HG03342 (cell line): ENCODE measurements around the gene ETV6.

ENCODE experiments used
- ATAC-seq: cut with Tn5 transposase; IDR thresholded peaks from one replicate; pipeline ENCODE4 v1.9.1; 2021; ENCODE audit warnings: mild to moderate bottlenecking, moderate library complexity; ENCODE audit not compliant: unreplicated experiment

ETV6 gene

DNA sequence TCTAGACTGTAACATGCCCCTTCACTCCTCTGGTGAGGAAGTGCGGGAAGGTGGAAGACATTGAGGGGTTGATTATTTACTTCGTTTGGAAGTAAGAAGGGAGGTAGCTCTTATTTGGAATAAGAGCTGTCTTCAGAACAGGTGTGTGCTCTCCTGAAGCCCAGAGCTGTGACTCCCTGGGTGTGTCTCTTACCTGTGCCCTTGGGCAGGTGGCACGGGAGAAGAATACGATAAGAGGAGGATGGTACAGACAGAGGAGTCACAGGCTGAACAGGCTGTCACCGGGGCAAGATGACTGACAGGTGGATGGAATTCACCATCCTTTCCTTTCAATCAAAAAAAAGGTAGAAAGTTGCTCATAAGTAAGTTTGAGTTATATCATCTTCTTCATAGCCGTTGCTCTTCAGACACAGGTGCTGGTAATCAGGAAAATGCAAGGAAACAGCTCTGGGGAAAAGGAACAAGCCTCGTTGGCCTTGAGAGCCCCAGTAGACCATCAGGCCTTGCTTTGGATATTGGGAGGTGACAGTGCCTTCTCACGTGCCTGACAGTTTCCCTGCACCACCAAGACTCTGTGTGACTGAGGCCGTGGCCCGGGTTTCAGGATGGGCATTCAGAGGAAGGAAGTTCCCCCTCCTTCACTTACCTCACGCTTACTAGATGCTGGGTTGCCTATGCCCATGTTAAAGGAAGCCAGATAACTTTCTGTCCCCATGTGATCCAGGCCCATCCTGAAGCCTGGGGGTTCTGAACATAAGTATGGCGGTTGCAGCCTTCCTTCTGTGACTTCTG lies 120.4 kb downstream of the ETV6 start:
- no peak for ATAC-seq

DNA sequence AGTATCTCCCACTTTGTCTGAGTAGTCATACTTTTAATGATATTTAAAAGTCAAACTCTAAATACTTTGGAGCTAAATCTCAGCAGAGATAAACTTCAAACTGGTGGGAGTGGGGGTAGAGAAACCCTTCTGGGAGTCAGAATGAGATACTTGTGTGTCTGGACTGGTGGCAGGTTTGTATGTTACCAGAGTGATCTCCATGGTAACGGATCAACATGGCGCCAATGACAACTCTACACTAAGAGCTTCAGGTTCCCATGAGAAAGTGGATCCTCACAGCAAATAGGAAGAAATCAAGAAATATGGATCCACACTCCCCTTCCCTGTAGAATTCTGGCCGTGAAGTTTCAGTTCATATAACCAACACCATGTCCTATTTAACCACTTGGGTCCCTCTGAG lies 121.9 kb downstream of the ETV6 start:
- ATAC-seq: no peak

- ATAC-seq: no peak
Observed at GRCh38 chr12:11771895-11772502, 122.5 kb downstream of the ETV6 start.

DNA sequence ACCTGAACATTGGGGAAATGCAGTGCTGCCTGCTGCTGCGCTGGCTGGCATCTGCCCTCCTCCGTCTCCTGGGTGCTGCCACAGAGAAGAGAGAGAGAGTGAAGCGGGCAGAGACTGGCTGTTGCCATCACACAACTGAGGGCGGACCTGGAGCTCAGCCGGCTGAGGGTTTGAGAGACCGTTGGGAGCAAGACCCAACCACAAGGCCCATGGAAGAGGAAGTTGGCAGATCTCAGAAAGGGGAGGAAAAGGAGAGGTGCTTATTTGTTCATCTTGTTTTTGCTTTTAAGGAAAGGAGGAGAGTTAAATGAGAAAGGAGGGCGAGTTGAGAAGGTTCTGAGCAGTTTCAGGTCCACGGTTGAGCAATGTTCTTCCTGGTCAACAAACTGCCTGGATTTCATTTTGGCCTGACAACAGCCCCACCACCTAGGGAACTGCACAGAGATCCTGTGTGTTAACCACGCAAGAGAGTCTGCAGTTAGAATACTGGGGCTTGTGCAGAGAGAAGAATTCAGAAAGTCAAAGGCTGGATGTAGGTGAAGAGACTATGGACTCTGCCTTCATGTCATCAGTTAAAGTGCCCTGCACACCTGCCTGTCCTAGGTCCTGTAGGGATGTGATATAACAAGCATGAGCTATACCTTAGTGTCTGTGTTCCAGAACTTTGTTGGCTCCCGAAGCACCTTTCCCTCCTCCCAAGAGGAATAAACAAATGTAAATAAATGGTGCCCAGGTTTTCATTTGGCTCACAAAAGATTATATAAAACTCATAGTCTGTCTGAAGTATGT lies 124.6 kb downstream of the ETV6 start:
- no peak for ATAC-seq

DNA sequence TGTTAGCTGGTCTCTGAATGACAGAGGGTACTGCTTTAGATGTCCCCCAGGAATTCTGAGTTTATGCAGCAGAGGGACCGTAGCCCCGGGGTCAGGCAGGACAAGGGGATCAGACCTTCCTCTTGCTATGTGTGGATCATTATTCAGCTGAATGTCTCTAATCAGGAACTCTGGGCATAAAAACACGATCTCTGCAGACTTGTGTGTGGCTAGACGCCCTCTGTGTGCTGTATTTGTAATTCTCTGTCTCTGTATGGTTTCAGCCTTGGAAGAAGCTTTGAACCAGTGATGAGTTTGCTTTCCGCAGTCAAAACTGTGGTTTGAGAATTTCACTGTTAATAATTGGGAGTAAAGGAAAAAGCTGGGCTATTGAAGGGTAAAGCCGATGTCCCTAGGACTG lies 125.3 kb downstream of the ETV6 start:
- no peak for ATAC-seq

- no peak for ATAC-seq
Observed at GRCh38 chr12:11776316-11776715, 126.8 kb downstream of the ETV6 start.

- ATAC-seq: no peak
Observed at GRCh38 chr12:11777451-11777850, 128.0 kb downstream of the ETV6 start.

GRCh38 chr12:11777962-11778361 lies 128.5 kb downstream of the ETV6 start:
- no peak for ATAC-seq

DNA sequence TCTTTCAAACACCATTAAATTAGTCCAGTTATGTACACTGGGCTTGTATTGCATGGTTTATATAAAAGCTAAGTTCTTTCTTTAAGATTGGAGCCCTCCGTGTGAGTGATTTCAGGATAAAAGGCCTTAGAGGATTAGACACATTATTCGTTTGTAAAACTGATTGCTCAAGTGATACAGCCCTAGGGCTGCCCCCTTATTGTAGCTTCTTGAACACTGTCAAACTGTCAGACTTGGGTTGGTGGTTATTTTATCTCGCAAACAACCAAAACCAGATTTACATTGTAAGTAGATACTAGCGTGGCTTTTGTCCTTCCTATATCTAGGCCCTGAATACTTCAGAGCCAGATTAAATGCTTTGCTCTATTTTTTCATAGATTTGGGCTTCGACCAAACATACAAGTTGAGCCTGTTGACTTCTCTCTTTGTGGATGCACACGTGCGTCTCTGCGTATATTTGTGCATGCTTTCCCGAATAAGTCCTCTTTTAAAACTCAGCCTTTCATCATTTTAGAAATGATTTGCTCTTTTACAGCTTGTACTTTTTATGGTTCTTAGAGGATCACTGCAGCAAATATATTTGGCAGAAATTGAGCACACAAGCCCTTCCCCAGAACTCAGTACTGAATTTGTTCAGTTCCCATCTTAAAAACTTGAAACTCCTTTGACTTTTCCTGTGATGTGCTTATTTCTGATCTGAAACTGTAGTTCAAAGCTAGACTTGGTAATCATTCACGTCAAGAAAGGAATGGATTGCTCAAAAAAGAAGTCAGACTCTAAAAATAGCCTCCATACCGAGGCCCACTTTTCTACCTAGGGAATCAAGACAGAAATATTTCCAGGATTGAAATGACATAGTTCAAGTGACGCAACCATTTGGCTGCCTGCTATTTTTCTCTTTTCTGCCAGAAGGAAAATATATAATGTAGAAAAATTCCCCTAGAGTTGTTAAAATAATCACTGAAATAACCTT lies 129.5 kb downstream of the ETV6 start:
- ATAC-seq: no peak

GRCh38 chr12:11780521-11781101 lies 131.1 kb downstream of the ETV6 start:
- ATAC-seq: peak; percentile 73

GRCh38 chr12:11782914-11783420 lies 133.5 kb downstream of the ETV6 start:
- no peak for ATAC-seq

- ATAC-seq: no peak
Observed at GRCh38 chr12:11785712-11786111, 136.2 kb downstream of the ETV6 start.

DNA sequence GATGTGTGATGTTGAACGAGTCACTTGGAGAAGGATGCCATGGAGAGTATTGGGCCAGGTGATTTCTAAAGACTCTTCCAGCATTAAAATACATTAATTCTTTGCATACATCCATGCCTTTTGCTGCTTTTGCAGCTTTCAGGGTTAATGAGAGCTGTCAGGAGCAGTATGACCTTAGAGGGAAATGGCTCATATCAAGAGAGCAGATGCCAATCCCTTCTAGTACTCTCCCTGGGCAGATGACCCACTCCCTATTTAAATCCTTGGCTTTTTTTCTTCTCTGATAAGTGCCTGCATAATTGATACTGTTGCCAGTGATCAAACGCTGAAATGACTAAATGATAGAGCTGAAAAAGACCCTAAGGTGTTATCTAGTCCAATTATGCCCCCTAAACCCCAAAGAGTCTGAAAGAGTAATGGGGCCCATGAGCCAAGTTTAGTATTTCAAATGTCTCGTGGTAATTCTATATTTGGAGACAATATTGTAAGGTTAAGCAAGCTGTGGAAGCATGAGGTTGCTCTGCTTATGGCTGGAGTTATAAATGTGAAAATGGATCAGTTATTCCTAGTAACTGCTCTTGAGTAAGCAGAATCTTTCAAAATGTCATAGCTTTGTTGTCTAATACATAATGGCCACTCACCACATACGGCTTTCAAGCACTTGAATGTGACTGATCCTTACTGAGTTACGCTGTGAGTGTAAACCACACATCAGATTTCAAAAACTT lies 137.3 kb downstream of the ETV6 start:
- no peak for ATAC-seq

GRCh38 chr12:11787437-11787836 lies 138.0 kb downstream of the ETV6 start:
- no peak for ATAC-seq

DNA sequence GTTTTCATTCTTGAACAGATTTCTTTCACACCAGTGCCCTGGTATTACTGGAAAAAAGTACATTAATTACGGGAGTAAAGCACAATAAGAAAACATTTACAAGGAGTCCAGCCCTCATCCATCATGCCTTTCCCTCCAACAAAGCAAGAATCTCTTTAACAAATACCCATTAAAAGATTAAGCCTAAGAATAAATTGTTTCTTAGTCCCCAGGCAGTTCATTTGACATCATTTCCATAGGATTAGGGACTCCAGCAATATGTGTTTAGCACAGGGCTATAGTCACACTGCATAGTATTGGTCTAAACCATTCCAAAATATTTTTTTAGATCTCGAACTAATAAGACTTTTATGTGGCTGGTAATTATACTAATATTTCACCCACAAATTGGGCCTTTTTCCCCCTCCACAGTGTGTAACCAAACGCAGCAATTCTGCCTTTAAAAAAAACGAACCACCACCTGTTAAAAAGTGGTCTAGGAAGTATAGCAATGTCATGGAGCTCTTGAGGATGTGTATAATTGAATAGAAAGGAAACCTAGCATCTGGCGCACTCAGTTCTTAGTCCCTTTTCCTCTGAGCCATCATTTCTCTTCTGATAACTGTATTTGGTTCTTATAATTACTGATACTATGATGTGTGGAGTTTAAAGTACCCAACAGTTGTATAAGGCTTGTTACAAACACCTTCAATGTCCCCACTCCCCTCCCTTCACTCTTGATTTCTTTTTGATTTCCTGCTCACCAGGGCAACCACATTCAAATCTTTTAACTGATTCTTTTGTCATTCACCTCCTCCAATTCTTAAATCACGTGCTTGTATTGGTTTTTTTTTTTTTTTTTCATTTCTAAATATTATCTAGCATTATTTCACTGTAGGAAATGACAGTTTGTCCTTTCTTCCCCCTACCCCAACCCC lies 138.7 kb downstream of the ETV6 start:
- ATAC-seq: no peak

DNA sequence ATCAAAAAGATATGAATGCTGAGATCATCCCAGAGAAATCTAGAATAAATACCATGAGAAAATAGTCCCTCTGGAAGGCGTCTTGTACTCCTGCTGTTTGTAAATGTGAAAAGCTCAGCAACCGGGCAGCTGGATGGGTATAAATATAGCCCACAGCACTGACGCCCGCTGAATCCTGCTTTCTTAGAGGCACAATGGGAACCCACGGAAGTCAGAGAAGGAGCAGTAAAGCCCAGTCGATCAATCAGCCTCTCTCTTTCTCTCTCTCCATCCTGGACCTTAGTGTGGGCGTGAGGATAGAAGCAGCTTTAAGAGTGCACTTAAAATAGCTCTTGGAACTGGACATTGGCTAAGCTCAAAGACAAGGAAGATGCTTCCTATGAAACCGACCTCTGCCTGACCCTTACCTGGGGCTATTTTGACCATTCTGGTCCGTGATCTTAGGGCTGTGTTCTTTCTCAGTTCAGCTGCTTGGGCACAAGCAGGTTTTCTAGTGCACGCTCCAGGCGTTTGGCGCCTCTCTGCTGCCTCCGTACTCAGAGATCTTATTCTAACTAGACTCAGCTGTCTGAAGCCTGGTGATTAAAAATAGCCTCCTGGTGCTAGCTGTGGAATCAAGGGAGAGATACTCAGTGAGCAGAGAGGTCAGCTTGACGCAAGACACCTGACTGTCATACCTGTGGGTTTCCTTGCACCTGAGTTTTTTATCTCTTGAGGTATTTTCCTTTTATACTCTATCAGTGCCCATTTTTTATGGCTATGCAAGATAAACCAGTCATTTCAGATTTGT lies 144.6 kb downstream of the ETV6 start:
- ATAC-seq: no peak

DNA sequence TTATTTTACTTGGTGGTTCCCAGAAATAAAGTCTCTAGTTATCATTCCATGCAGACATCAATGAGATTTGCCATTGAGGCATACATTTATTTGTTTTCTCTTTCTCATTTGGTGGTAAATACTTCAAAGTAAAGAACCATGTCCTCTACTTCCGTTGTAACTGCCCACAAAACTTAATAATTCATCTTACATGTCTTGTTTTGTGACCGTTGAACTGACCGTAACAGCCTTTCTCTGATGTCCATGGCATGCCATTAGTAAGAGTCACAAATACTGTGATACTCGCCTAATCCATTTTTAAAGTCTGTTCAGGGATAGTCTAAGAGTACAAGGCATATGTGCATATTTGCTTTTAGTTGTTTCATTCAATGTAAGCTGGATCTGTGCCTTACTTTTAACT lies 145.3 kb downstream of the ETV6 start:
- no peak for ATAC-seq
